Activated gamma-delta T cell treated with anti-CD3 and anti-CD28 coated beads, Interleukin-2, amount 50 U/mL, for 16 hours (primary cell): ENCODE measurements around the gene PTS.

Experiments
- DNase-seq: peaks from one replicate; pipeline ENCODE4 v3.0.0-alpha.2; 2020; ENCODE audit warnings: low read depth

PTS gene

GRCh38 chr11:112222303-112222702, 3.9 kb upstream of the PTS start:
- DNase-seq, result no peak

GRCh38 chr11:112223121-112223520, 3.1 kb upstream of the PTS start:
- DNase-seq, result no peak

GRCh38 chr11:112223754-112224532, 2.3 kb upstream of the PTS start:
- DNase-seq, result no peak

- no peak for DNase-seq
Measured at GRCh38 chr11:112225753-112226061, 521 bp upstream of the PTS start.

- DNase-seq, result no peak
Measured at GRCh38 chr11:112226831-112227401, 688 bp downstream of the PTS start.

- DNase-seq, result no peak
Measured at GRCh38 chr11:112227471-112227870, 1.2 kb downstream of the PTS start.

GRCh38 chr11:112228706-112229105, 2.5 kb downstream of the PTS start:
- no peak for DNase-seq

GRCh38 chr11:112229159-112229558, 2.9 kb downstream of the PTS start:
- DNase-seq, result no peak

GRCh38 chr11:112229746-112230433, 3.7 kb downstream of the PTS start:
- no peak for DNase-seq

GRCh38 chr11:112231952-112232351, 5.7 kb downstream of the PTS start:
- DNase-seq, result no peak

GRCh38 chr11:112235750-112236390, 9.6 kb downstream of the PTS start:
- DNase-seq, result no peak

GRCh38 chr11:112237451-112237850, 11.2 kb downstream of the PTS start:
- no peak for DNase-seq

GRCh38 chr11:112238041-112238440, 11.8 kb downstream of the PTS start:
- DNase-seq, result no peak

GRCh38 chr11:112241486-112241885, 15.3 kb downstream of the PTS start:
- no peak for DNase-seq

- DNase-seq, result no peak
Measured at GRCh38 chr11:112247201-112247600, 21.0 kb downstream of the PTS start.

- no peak for DNase-seq
Measured at GRCh38 chr11:112248201-112248600, 22.0 kb downstream of the PTS start.

- no peak for DNase-seq
Measured at GRCh38 chr11:112249871-112250610, 23.8 kb downstream of the PTS start.

GRCh38 chr11:112253605-112254242, 27.5 kb downstream of the PTS start:
- no peak for DNase-seq

GRCh38 chr11:112255067-112255720, 29.0 kb downstream of the PTS start:
- DNase-seq, result no peak

- no peak for DNase-seq
Measured at GRCh38 chr11:112260490-112260889, 34.3 kb downstream of the PTS start, which contains the start of gene PLET1. Gene PLET1, minus strand, starts transcription at chr11:112260860. Its CDS starts 271 bp downstream, at chr11:112260589.
